ENCODE measurements around the gene CIB4.

Gene CIB4

DNA sequence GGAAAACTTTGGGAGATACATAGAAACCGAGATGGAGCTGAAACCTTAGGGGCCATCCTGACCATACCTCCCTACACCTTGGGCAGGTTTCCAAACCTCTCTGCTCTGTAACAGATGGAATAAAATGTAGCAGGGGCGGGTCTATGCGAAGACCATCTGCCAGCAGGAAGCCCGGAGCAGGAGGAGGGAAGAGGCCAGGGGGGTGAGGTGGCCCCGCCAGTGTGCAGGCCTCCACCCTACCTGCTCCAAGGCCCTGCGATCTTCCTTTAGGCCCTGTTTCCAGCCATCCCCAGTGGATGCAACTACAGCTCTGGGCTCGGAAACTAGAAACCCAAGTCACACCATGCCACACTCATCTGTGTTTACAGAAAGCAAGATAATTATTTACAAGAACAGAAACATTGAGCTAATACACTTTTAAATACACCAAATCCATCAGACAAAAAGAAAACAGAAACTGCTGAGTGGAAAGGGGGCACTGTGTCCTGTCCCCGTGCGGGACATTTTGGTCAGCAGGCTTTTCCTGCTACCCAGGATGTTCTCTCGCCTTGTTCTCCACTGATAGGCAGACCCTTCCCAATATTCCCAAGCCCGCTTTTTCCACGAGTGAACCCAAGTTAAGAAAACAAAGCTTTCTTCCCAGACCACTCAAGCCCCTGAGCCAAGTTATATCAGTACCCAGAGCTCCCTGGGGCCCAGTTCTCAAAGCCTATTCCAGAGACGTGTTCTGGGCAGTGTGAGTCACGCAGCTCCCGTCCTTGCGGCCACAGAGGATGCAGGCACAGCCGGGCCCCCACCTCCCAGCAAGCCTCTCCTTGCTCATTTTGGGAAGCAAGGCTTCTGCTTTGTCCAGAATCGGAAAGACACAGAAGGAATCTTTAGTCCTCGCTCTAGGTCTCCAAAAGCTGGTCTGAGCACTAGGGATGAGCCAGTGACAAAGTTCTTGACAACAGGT lies 17.3 kb downstream of the CIB4 start:
- no peak for DNase-seq (ENCODE audit: low read depth in 1 of 2, low spot score in 1 of 2)

DNA sequence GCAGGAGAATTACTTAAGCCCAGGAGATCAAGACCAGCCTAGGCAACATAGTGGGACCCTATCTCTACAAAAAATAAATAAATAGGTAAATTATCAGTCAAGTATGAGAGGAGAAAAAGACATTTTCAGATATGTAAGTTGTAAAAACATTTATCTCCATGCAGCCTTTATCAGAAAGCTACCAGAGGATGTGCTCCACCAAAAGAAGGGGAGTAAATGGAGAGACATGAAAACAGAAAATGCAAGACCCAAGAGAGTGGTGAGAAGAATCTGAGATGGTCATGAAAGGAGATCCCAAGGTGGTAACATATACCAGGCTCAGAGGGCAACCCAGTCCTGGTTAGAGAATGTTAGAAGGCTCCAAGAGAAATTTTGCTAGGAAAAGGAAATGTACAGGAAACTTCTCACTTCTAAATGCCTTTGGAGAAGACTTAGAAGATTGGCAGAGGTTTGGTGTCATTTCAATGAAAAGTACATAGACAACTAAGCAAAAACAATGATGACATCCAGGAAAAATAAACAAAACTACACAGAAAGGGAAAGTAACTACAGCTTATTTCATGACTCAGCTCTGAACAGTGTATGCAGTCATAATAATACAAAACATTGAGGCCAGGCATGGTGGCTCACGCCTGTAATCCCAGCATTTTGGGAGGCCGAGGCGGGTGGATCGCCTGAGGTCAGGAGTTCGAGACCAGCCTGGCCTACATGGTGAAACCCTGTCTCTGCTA lies 19.5 kb downstream of the CIB4 start:
- no peak for DNase-seq (ENCODE audit: low read depth in 1 of 2, low spot score in 1 of 2)

DNA sequence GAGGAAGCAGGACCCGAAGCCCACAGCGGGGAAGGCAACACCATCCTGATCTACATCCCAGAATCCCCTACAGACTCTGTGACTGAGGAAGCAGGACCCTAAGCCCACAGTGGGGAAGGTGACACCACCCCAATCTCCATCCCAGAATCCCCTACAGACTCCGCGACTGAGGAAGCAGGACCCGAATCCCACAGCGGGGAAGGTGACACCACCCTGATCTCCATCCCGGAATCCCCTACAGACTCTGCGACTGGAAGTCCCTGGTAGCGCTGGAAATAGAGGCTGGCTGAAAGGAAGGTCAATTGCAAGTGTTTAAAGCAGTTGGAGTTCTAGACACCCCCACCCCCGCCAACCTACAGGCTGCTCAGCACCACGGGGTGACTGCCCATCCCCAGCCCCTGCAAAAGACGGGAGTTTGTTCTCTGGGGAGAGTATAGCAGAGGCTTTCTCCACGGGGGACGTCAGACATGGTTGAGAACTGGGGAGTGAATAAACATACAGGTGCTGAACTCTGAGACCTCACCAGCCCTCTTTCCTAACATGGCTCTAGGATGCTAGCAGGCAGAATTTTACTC lies 21.0 kb downstream of the CIB4 start:
- DNase-seq (ENCODE audit: low read depth in 1 of 2, low spot score in 1 of 2) = no peak

DNA sequence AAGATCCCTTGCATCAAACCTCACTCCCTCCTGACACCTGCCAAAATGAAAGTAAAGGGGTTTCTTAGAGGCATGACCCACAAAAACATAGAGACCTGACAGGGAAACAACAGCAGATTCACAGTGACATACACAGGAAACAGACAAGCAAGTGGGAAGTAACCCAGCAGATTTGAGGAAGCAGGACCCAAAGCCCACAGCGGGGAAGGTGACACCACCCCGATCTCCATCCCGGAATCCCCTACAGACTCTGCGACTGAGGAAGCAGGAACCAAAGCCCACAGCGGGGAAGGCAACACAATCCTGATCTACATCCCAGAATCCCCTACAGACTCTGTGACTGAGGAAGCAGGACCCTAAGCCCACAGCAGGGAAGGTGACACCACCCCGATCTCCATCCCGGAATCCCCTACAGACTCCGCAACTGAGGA lies 21.6 kb downstream of the CIB4 start:
- no peak for DNase-seq (ENCODE audit: low read depth in 1 of 2, low spot score in 1 of 2)

DNA sequence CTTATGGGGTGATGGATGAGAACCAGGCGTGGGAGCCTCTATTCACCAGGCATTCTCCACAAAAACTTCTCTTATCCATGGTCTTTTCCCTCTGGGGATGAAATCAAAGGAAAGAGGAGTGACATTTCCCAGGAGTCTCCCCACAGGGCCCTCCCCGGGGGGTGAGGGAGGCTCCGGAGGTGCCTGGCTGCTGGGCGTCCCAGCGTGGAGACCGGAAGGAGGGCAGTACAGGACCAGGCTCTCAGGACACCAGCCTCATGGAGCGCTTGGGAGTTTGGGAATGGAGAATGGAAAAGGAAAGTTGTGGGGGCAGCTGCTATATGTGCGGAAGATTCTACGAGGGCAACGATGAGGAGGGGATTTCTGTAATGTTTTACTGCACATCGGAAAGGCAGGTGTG lies 22.1 kb downstream of the CIB4 start:
- no peak for DNase-seq (ENCODE audit: low read depth in 1 of 2, low spot score in 1 of 2)

DNA sequence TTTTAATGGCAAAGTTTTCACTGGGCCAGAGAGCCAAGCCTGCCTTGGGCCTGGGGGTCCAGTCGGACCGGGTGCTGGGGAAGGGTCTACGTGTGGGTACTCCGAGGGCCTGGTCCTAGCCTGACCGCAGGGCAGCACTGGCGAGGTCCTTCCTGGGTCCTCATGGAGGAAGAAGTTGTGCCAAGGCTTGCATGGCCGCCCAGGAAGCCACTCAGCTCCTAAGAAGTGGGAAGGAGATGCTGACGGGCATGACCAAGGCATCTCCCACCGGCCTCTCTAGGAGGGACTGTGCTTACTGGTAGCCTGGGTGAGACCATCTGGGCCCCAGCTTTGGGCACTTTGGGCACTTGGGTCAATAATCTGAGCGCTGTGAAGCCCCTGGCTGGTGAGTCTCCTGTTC lies 22.6 kb downstream of the CIB4 start:
- DNase-seq (ENCODE audit: low read depth in 1 of 2, low spot score in 1 of 2) = no peak

DNA sequence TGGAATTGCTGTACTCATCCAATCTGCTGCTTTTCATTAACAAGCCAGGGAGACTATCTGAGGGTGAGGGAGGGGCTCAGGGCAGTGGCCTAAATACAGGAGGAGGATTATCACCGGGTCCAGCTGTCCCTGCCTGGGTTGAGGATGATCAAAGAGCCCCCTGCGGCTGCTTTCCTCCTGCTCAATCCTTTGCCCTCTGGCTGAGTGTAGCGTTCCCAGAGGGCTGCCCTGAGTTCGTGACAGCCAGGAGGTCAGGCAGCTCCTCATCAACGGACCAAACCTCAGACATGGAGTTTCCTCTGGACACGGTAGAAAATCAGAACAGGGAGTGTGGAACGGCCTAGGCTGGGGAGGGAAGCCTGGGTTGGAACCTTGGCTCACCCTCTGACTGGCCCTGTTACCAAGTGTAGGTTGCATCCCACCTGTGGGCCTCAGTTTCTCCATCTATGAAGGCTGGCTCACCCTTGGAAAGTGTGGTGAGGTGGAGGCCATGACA lies 23.5 kb downstream of the CIB4 start:
- DNase-seq (ENCODE audit: low read depth in 1 of 2, low spot score in 1 of 2) = no peak

DNA sequence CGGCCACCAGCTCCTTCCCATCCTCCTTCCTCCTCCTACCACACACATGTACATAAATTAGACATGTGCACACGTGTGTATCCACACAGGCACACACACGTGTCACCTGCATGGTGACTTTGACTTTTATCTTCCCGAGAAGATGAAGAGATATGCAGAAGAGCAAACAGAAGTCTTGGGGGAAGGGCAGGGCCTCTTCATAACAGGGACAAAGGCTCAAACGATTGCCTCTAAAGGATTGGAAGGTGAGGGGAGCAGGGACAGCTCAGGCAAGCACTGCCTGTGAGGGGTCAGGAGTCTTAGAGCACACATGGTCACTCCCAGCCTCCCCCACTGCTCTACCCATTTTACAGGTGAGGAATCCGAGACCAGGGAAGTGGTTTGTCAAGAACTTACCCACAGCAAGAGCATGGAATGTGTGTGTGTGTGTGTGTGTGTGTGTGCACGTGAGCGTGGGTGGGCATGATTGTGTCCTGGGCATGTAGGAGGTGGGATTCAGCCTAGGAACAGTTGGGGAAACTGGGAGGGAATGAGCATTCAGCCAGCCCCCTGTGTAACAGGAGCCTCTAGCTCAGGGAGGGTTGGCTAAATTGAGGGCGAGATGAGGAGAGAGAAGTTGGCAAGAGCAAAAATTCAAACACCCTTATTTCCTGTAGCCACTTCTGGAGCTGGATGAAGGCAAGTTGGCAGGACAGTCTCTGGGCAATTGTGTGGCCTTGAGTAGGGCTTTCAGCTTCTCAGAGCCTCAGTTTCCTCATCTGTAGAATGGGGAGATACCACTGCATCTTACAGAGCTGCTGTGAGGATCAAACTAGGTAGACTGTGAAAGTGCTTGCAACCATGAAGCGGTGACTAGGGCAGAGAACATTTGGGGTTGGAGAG lies 24.2 kb downstream of the CIB4 start:
- DNase-seq (ENCODE audit: low read depth in 1 of 2, low spot score in 1 of 2) = no peak

DNA sequence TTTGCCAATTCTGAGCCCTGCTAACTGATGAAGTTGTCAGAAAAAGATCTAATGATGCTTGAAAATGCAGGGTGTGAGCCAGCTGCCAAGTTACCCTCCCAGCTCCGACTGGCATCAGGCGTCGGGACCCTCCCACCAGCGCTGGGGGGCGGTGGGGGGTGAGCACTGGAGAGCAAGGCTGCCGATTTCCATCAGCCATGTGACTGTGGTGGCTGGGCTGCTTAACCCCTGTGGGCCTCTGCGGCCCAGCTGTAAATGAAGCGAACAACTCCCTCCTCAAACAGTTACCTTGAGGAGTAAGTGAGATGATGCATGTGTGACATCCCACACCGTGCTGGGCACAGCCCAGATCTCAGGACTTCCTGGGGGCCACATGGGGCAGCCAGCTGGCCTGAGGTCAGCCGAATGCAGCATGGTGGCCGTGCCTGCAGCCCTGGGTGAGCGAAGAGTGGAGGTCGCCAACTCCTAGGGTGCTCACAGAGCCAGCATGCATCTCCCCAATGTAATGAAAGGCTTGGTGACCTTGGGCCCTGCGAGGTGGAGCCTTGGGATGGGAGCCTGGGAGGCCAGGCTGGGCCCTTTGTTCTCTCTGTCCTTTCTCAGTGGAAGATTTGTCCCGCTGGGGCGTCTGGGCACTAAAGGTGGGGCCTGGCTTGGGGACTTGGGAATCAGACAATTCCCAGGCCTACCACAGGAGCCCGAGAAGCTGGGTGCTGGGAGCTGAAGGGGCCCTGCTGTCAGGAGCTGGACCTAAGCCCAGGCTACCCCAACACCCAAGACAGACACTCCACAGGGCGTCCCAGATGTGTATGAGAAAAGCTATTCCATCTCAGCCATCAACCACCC lies 25.1 kb downstream of the CIB4 start:
- no peak for DNase-seq (ENCODE audit: low read depth in 1 of 2, low spot score in 1 of 2)

DNA sequence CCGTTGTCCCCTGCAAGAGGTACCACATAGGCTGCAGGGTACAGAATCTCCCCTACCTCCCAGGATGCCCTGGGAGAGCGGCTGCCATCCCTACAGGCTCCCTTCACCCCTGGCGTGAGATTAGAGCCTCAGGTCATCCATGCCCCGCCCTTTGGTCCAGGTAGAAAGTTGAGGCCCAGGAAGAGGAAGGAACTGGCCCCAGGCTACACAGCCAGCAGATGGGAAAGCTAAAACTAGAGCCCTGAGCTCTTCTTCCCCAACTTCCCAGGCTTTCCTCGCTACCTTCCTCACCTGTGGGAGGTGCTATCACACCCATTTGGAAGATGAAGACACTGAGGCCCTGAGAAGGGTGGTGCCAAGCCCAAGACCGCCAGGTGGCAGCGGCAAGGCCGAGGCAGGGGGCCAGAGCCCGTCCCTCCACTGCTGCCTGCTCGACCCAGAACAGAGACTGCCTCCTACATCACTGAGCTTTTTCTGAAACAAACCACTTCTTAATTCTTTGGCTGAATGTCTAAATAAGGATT lies 25.8 kb downstream of the CIB4 start:
- no peak for DNase-seq (ENCODE audit: low read depth in 1 of 2, low spot score in 1 of 2)

DNA sequence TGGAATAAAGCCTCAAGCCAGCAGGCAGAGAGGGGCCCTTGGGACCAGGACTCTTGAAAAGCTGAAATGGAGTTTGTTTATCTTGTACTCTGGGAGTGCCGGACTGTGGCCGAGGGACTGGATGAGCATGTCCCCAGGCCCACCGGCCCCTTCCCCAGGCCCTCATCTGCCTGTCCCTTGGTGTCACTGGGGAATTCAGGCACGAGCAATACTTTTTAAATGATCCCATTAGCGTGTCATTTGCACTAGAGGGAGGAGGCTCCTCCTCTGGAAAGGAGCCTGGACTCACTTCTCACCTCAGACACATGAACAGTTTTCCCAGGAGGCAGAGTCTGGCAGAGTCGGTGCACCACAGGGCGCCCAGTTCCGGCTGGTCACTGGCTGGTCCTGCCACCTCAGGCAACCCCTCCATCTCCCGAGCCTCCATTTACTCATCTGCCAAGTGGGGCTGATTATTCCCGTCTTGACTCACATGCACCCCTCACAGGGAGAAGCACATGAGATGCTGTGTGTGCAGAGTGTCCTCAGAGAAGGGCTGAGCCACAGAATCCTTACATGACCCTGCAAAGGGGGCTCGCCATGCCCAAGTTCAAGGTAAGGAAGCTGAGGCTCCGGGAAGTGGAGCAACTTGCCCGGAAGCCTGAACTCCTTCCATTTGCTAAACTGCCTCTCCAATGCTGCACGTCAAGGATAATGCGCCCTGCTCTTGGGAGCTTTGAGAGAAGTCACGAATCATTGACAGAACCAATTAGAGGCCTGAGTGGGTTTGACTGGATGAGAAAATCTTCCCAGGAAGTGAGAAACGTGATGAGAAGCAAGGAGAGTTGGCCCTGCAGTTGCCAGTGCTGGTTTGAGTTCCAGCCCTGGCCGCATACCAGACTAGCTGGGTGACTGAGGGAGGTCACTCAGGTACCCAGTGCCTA lies 26.7 kb downstream of the CIB4 start:
- DNase-seq (ENCODE audit: low read depth in 1 of 2, low spot score in 1 of 2) = no peak

DNA sequence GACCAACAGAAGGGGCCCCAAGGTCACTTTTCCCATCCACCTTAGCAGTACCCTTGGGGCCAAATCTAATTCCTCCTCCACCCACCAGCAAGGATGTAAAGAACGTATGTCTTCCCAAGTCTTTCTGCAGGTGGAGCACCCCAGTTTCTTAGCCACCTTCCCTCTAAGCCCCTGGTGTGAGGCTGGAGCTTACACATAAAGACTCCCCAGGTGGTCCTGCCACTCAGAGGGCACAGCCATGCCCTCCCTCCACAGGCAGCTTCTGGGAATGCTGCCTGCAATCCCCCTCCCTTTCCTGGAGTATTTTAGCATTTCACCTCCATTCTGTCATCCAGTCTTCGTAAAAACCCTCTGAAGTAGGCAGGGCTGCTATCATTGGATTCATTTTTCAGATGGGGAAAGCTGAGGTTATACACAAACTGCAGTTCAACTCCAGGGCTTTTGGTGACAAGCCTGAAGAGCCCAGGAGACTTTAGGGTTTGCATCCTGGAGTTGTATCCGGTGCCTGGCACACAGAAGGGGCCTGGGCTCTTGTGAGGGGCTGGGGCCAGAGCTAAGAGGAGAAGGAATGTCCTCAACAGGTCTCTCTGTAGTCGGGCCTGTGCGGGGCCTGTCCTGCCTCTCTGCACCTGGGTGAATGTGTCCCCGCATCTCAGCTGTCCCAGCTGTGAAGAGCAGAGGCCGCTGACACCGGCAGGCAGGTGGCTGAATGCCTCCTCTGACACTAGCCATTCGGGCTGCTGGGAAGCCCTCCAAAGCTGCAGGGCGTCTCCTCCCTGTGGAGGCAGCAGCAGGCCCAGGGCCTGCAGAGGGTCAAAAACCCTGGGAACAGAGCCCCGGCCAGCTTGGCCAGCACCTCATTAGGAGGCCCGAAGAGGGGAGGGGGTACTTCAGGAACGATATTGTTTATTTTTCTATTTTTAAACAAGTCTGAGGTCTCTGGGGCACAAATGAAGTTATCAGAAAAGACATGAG lies 27.6 kb downstream of the CIB4 start:
- no peak for DNase-seq (ENCODE audit: low read depth in 1 of 2, low spot score in 1 of 2)

DNA sequence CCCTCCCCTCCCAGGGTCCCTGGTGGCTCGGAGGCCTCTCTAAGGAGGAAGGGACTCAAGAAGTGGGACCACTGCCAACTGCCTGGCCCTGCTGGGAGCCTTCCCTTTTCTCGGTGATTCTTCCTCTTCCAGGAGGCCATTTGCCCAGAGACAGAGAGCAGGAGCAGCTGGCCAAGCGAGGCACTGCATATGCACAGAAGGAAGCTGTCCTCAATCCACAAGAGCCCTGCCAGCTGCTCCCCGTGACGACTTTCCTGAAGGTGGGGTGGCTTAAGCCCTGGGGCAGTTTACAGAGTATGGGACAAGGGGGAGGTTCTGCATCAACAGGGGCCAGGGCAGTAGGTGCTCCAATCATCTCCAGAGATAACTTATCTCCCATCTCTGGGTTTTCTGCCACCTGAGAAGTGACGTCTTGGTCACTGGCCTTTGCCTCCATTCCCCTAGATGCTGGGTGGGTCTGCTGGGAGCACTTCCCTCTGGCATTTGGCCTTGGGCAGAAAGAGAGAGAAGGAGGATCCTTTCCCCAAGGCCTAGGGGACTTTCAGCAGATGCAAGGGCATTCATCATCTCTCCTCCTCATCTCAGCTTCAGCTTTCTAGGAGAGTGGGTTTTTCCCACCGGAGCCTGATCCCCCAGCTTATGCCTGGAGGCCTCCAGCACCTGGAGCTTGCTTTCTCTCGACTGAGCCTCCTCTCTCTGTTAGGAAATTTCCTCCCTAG lies 28.5 kb downstream of the CIB4 start:
- DNase-seq (ENCODE audit: low read depth in 1 of 2, low spot score in 1 of 2) = no peak

DNA sequence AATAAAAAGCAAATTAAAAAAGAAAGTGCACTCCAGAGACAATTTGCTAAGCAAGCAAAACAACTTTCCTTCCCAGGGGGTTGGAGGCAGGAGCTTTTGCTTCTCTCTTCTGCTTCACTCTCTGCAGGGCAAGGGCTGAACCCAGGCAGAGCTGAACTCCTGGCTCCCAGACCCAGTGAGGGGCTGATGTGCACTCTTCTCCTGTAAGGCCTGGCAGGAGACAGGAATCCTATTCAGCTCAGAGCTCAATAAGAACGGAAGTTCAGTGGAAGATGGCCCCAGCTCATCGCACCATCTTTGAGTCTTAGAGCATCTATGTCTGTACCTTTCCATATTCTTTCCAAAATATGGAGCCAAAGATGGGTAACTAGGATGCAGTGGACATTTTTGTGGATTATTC lies 29.1 kb downstream of the CIB4 start:
- no peak for DNase-seq (ENCODE audit: low read depth in 1 of 2, low spot score in 1 of 2)

DNA sequence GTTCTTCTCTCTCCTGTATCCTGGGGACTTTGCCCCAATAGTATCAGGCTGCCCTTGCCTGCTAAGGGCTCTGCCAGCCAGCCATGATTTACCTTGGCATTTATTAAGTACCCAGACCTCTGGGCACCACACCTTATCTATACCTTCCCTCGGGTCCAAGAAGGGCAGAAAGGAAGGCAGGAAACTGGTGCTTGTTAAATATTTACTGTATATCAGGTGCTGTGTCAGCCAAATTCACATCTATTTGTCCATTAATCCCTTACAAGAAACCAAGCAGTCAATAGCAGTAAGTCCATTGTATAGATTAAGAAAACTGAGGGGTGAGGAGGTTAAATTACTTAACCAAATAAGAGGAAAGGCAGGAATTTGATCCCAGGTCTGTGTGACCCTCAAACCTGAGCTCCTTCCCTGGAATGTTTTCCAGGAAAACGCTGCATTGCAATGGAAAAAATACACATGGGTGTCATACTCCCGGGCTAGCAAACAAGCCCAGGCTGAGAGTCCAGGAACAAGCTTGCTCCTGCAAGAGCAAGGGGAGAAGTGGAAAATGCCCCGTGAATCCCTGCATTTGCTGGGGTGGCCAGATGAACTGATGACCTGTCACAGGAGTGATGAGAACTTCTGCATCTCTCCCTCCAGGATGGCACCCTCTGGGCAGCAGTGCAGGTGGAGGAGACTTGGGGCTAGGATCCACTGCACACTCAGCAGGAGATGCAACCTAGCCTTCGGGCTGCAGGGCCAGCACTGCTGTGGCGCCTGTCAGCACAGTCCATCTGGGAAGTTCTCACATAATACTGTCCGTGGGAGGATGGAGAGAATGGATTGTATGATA lies 30.4 kb downstream of the CIB4 start:
- DNase-seq (ENCODE audit: low read depth in 1 of 2, low spot score in 1 of 2) = no peak

DNA sequence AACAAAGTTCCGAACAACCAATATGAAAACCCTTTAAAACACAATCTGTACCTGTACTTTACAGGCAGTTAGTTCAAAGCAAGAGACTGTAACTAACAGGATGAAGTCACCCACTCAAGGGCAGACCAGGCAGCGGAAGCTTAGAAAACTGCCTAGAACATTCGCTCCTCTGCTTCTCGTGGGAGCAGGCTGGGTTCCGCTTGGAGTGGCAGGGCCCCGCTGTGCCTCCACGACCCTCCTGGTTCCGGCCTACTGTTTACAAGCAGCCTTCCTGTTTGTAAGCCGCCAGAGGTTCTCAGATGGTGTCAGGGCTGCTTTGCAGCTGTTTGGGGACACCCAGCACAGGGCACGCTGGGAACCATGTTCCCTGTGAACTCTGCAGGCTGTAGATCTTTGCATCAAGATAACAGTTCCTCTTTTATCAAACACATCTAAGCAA lies 31.3 kb downstream of the CIB4 start:
- no peak for DNase-seq (ENCODE audit: low read depth in 1 of 2, low spot score in 1 of 2)

Measured in activated T-helper 1 cell treated with anti-CD3 and anti-CD28 coated beads, Interleukin-2, amount 50 U/mL, for 16 hours (primary cell).